Astrocyte (in vitro differentiated cells and primary cell): Measurements from ENCODE around the gene IL1RAPL2. TPM values are rescaled to one million over a fixed set of nuclear protein-coding genes. Genes with fewer than 3 reads are reported as not detected.
"Not testable (repeated sequence)": the region's sequence is repeated elsewhere in the genome, so short reads cannot be mapped to it uniquely, and the experiment has no call there.

Experiments used
- DNase-seq: peaks from one replicate; pipeline ENCODE4 v3.0.0-alpha.2; 2010; ENCODE audit warnings: low read depth
- FAIRE-seq: peaks from 2 replicates; lab custom pipeline; 2011; peaks lifted over from hg19 to GRCh38; lab: Jason Lieb, UNC
- H2AFZ ChIP-seq: 2 replicates; pipeline ENCODE4 v1.6.0; 2012; ENCODE audit warnings: low read depth, low read length, inconsistent platforms
- H3K27ac ChIP-seq: 2 replicates; pipeline ENCODE4 v1.5.1; 2011; ENCODE audit warnings: low read depth, low read length, inconsistent platforms
- H3K27me3 ChIP-seq: 2 replicates; pipeline ENCODE4 v1.6.0; 2011; ENCODE audit warnings: low read length, inconsistent platforms; ENCODE audit not compliant: insufficient read depth
- H3K36me3 ChIP-seq: 2 replicates; pipeline ENCODE4 v1.5.1; 2011; ENCODE audit warnings: low read length, inconsistent platforms; ENCODE audit not compliant: insufficient read depth
- H3K4me1 ChIP-seq: 2 replicates; pipeline ENCODE4 v1.5.1; 2011; ENCODE audit warnings: low read length, inconsistent platforms; ENCODE audit not compliant: insufficient read depth
- H3K4me2 ChIP-seq: 2 replicates; pipeline ENCODE4 v1.6.0; 2012; ENCODE audit warnings: low read length, inconsistent platforms
- H3K4me3 ChIP-seq: 2 replicates; pipeline ENCODE4 v1.5.1; 2011; ENCODE audit warnings: low read depth, mild to moderate bottlenecking, low read length, inconsistent platforms; ENCODE audit not compliant: insufficient read depth
- H3K79me2 ChIP-seq: 2 replicates; pipeline ENCODE4 v1.6.0; 2012; ENCODE audit warnings: mild to moderate bottlenecking, low read length, inconsistent platforms; ENCODE audit not compliant: insufficient read depth
- H3K9ac ChIP-seq: 2 replicates; pipeline ENCODE4 v1.6.0; 2012; ENCODE audit warnings: mild to moderate bottlenecking, low read length, inconsistent platforms
- H3K9me3 ChIP-seq: 2 replicates; pipeline ENCODE4 v1.5.1; 2012; ENCODE audit warnings: low read depth, mild to moderate bottlenecking, low read length, inconsistent platforms; ENCODE audit not compliant: insufficient read depth
- H4K20me1 ChIP-seq: 2 replicates; pipeline ENCODE4 v1.6.0; 2012; ENCODE audit warnings: low read length, inconsistent platforms; ENCODE audit not compliant: insufficient read depth
- H3K27ac Mint-ChIP-seq: one replicate; pipeline ENCODE4 v1.8.0; 2021; ENCODE audit warnings: mild to moderate bottlenecking, mixed read lengths; ENCODE audit not compliant: unreplicated experiment
- H3K27me3 Mint-ChIP-seq: one replicate; pipeline ENCODE4 v1.8.0; 2021; ENCODE audit warnings: low read depth, mixed read lengths; ENCODE audit not compliant: unreplicated experiment
- H3K36me3 Mint-ChIP-seq: one replicate; pipeline ENCODE4 v1.8.0; 2021; ENCODE audit warnings: low read depth, mixed read lengths; ENCODE audit not compliant: unreplicated experiment
- H3K4me1 Mint-ChIP-seq: one replicate; pipeline ENCODE4 v1.8.0; 2021; ENCODE audit warnings: low read depth, mixed read lengths; ENCODE audit not compliant: unreplicated experiment
- H3K4me3 Mint-ChIP-seq: one replicate; pipeline ENCODE4 v1.8.0; 2021; ENCODE audit warnings: mild to moderate bottlenecking, moderate library complexity, mixed read lengths; ENCODE audit not compliant: unreplicated experiment
- H3K9me3 Mint-ChIP-seq: one replicate; pipeline ENCODE4 v1.8.0; 2021; ENCODE audit warnings: mild to moderate bottlenecking, mixed read lengths; ENCODE audit not compliant: unreplicated experiment
- EZH2 ChIP-seq: IDR thresholded peaks from 2 replicates; pipeline ENCODE4 v1.6.1; 2012; ENCODE audit warnings: mild to moderate bottlenecking, low read length, inconsistent platforms; ENCODE audit not compliant: insufficient read depth
- total RNA-seq: library from RNA; stranded (reverse); gene quantifications from 2 replicates; pipeline ENCODE4 v1.2.1, GENCODE V29; 2021
- TF ChIP-seq, protein P1 (sequence below): IDR thresholded peaks from 2 replicates; pipeline ENCODE4 v1.5.1; 2011; ENCODE audit warnings: low read depth, mild to moderate bottlenecking, inconsistent platforms, low read length, moderate library complexity; ENCODE audit not compliant: insufficient read depth

IL1RAPL2 gene
- total RNA-seq, 1 donor from 2014 or later = 0.16 TPM

- Histone ChIP-seq H3K27me3 (no peaks in the 10 kb centered on the region), H3K4me2 (no peak overlapping the region), H4K20me1 (no peaks in the 10 kb centered on the region), H3K4me1 (no peaks in the 10 kb centered on the region), H3K9me3 (no peaks in the 10 kb centered on the region), H3K36me3 (no peaks in the 10 kb centered on the region), H3K79me2 (no peaks in the 10 kb centered on the region), H3K4me3 (no peak overlapping the region), H3K9ac (no peak overlapping the region), H2AFZ (no peak overlapping the region), H3K27ac (no peak overlapping the region)
- Mint-ChIP-seq H3K27me3 (no peaks in the 10 kb centered on the region), H3K36me3 (no peaks in the 10 kb centered on the region), H3K27ac (no peak overlapping the region), H3K4me3 (no peak overlapping the region), H3K4me1 (no peaks in the 10 kb centered on the region), H3K9me3 (no peaks in the 10 kb centered on the region)
- FAIRE-seq (no peak), DNase-seq (no peak)
- TF ChIP-seq EZH2 = no peak
- TF ChIP-seq, protein P1, sequence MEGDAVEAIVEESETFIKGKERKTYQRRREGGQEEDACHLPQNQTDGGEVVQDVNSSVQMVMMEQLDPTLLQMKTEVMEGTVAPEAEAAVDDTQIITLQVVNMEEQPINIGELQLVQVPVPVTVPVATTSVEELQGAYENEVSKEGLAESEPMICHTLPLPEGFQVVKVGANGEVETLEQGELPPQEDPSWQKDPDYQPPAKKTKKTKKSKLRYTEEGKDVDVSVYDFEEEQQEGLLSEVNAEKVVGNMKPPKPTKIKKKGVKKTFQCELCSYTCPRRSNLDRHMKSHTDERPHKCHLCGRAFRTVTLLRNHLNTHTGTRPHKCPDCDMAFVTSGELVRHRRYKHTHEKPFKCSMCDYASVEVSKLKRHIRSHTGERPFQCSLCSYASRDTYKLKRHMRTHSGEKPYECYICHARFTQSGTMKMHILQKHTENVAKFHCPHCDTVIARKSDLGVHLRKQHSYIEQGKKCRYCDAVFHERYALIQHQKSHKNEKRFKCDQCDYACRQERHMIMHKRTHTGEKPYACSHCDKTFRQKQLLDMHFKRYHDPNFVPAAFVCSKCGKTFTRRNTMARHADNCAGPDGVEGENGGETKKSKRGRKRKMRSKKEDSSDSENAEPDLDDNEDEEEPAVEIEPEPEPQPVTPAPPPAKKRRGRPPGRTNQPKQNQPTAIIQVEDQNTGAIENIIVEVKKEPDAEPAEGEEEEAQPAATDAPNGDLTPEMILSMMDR = no peak
Observed at GRCh38 chrX:105803891-105804290, 1237.9 kb downstream of the IL1RAPL2 start.

- not testable (repeated sequence) for H3K27ac ChIP-seq, H3K9ac ChIP-seq, DNase-seq, H3K4me3 ChIP-seq, H3K27ac Mint-ChIP-seq, H3K27me3 ChIP-seq, H3K27me3 Mint-ChIP-seq, H3K36me3 Mint-ChIP-seq, H3K4me1 ChIP-seq, H3K4me3 Mint-ChIP-seq, FAIRE-seq, H3K36me3 ChIP-seq, H3K4me2 ChIP-seq, H2AFZ ChIP-seq, H3K9me3 Mint-ChIP-seq, H3K4me1 Mint-ChIP-seq, H3K79me2 ChIP-seq, H4K20me1 ChIP-seq, H3K9me3 ChIP-seq
Observed at GRCh38 chrX:105805655-105806054, 1239.7 kb downstream of the IL1RAPL2 start.

- H3K4me3 Mint-ChIP-seq = no peak overlapping the region
- no peak for FAIRE-seq
Observed at GRCh38 chrX:105816517-105816916, 1250.5 kb downstream of the IL1RAPL2 start.

More at GRCh38 chrX:105816517-105816916, 1250.5 kb downstream of the IL1RAPL2 start:
- no peak for TF ChIP-seq EZH2
- TF ChIP-seq, protein P1 = no peak
- no peaks in the 10 kb centered on the region for H3K27me3 Mint-ChIP-seq
- Histone ChIP-seq H4K20me1 (no peaks in the 10 kb centered on the region), H3K27ac (no peak overlapping the region), H3K9me3 (no peaks in the 10 kb centered on the region), H3K9ac (no peak overlapping the region), H3K79me2 (no peaks in the 10 kb centered on the region), H3K4me1 (peaks cover 2% of the 10 kb centered on the region), H2AFZ (no peak overlapping the region), H3K36me3 (no peaks in the 10 kb centered on the region), H3K4me2 (no peak overlapping the region), H3K27me3 (no peaks in the 10 kb centered on the region), H3K4me3 (no peak overlapping the region)
- H3K9me3 Mint-ChIP-seq = no peaks in the 10 kb centered on the region
- H3K4me1 Mint-ChIP-seq = peaks cover 1% of the 10 kb centered on the region
- H3K27ac Mint-ChIP-seq = no peak overlapping the region
- no peaks in the 10 kb centered on the region for H3K36me3 Mint-ChIP-seq
- no peak for DNase-seq
